Activated CD4-positive, alpha-beta T cell treated with anti-CD3 and anti-CD28 coated beads for 24 hours (primary cell): ENCODE data around the gene SMYD1.
A peak's percentile ranks its signal among the peaks of the same experiment; 100 is the strongest.

ENCODE experiments used
- DNase-seq, 2 donors: peaks; one replicate each; pipeline ENCODE4 v3.0.0-alpha.2; 2020; ENCODE audit warnings: low read depth in 2 of 2

Gene SMYD1

GRCh38 chr2:88087073-88087472 is 19.4 kb downstream of the SMYD1 start:
- no peak for DNase-seq

GRCh38 chr2:88087763-88088162 is 20.1 kb downstream of the SMYD1 start:
- DNase-seq: no peak

DNA sequence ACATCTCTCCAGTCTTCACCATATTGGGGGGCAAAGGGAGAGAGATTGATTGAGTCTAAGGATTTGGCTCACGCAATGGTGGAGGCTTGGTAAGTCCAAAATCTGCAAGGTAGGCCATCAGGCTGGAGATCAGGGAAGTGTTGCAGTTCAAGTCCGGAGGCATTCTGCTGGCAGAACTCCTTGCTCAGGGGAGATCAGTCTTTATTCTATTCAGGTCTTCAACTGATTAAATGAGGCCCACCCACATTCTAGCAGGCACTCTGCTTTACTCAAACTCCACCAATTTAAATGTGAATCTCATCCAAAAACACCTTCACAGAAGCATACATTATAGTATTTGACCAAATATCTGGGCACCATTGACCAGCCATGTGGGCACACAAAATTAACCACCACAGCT is 21.4 kb downstream of the SMYD1 start:
- no peak for DNase-seq

GRCh38 chr2:88090446-88091283 is 23.0 kb downstream of the SMYD1 start:
- DNase-seq: peak; percentile 7 to 13

DNA sequence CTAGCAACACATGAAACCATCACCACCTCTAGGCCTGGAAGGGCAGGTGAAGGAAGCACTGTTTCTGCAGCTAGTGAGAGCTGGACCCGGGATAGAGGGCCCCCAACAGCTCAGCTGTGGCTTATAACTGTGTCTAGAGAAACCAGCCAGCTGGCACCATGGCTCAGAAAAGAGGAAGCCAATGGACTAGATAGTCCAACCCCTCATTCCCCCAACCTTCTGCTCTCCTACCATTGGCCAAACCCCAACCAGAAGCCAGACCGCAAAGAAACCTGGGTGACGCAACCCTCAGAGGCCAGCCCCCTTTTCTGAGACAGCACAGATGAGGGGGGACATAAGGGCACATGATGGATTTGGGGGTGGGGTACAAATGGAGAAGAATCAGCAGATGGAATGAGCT is 24.3 kb downstream of the SMYD1 start:
- no peak for DNase-seq

DNA sequence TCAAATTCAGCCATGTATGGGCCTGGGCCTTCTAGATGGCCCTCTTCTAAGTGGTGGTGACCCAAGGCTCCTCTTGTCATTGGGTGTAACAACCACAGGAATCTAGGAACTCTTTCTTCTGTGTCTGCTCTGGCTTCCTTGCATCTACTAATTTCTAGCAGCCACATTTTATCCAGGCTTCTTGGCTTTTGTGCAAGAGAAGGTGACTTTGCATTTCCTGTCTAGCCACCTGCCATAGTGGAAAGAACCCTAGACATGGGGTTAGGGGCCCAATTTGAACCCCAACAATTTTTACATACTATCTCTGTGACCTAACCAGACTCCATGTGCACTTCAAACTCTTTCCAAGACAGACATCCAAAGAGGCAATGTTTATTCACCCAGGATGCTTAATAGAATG is 25.1 kb downstream of the SMYD1 start:
- DNase-seq: no peak

DNA sequence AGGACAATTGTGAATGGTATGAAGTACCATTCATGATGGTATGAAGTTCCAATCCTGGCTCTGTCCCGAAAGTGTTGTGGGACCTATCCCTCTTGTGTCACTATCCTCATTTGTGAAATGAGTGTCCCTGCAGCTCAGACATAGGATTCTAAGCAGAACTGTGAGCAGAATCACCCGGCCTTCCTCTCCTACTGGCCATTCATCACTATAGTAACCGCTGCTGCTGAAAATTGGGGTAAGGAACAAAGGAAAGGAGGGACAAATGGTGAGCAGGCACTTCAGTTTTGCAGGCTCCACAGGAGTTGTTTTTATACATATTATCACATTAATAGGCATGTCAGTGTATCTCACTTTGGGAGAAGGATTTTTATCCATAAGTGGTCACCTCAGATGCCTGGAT is 27.4 kb downstream of the SMYD1 start:
- no peak for DNase-seq

GRCh38 chr2:88096708-88097107 is 29.1 kb downstream of the SMYD1 start:
- DNase-seq: no peak

GRCh38 chr2:88097192-88097591 is 29.6 kb downstream of the SMYD1 start:
- DNase-seq: no peak

DNA sequence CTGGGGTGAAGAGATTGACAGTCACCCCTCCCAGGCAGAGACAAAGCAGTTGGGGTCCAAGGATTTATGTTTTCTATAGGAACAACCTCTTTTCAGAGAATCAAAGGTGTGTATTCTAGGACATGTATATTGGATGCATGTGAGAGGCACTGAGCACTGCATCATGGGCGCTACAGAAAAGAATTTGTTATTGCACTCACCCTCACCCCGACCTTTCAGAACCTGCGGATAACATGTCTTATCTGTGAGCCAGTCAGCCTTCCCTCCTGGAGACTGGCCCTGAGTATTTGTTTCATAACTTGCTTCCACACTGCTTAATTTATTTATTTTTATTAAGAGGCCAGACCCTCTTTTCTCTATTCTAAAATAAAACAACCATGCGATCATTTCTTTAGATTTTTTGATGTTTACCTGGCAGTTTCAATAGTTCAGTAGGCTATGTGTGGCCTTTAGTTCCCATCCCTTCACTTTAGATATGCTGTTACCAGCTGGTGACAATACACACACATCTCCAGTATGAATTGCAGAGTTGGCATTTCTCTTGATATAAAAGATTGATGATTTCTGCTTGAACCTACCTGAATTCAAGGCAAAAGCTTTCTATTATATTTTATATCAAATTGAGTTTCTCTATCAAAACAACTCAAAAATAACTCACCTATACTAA is 30.4 kb downstream of the SMYD1 start:
- no peak for DNase-seq

GRCh38 chr2:88098558-88098900 is 30.9 kb downstream of the SMYD1 start:
- DNase-seq: no peak

- no peak for DNase-seq
Observed at GRCh38 chr2:88099798-88100488, 32.3 kb downstream of the SMYD1 start.

GRCh38 chr2:88100489-88100858 is 32.8 kb downstream of the SMYD1 start:
- DNase-seq: no peak

GRCh38 chr2:88108796-88109195 is 41.2 kb downstream of the SMYD1 start:
- DNase-seq: no peak

- no peak for DNase-seq
Observed at GRCh38 chr2:88110830-88111229, 43.2 kb downstream of the SMYD1 start.

GRCh38 chr2:88113069-88113468 is 45.4 kb downstream of the SMYD1 start:
- DNase-seq: no peak

DNA sequence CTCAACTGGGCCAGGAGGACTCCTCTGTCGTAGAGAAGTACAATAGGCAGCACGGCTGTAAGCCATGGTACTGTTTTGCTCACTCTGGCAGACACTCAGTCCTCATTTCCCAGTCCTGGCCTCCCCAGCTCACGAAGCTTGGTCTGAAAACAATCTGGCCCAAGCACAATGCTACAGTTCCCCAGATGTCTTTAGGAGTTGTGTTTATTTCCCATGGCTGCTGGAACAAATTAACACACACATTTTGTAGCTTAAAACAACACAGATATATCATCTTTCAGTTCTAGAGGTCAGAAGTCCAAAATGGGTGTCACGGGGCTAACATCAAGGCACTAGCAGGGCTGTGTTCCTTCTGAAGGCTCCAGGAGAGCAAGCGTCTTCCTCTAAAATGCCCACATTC is 47.3 kb downstream of the SMYD1 start:
- DNase-seq: no peak

GRCh38 chr2:88115825-88116518 is 48.3 kb downstream of the SMYD1 start:
- no peak for DNase-seq

GRCh38 chr2:88116669-88117432 is 49.2 kb downstream of the SMYD1 start:
- no peak for DNase-seq

GRCh38 chr2:88117973-88118372 is 50.3 kb downstream of the SMYD1 start:
- no peak for DNase-seq

DNA sequence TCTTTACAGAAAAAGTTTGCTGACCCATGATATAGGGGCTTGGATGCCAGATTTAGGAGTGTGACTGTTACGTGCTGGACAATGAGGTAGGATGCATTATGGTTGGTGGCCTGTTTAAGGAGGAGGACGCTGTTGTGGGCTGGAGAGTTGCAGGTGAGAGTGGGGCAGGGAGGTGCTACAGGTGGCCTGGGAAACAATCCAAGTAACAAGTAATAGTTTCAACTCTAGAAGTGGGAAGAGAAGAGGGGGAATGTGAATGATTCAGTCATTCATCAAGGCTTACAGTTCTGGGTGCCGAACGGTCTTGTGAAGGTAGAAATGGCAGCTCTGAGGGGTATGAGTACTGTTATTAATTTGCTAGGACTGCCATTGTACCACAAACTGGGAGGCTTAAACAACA is 54.1 kb downstream of the SMYD1 start:
- DNase-seq: no peak
